NB4 (cell line): Measurements from ENCODE around the gene SH2D1B.

ENCODE experiments used
- CTCF ChIP-seq: IDR thresholded peaks from one replicate; pipeline ENCODE4 v1.5.1; 2012; ENCODE audit warnings: low read depth, low read length
- POLR2A ChIP-seq: IDR thresholded peaks from 2 replicates; pipeline ENCODE4 v1.6.1; 2011; ENCODE audit warnings: mild to moderate bottlenecking; ENCODE audit not compliant: insufficient read length; ENCODE audit errors: extremely low read depth

- TF ChIP-seq CTCF (no peak), POLR2A (no peak)
Measured at GRCh38 chr1:162412002-162412401, at the start of gene SH2D1B.
